GM20431 (cell line): ENCODE results near the gene WLS.

Experiments used
- in situ Hi-C: fragments of 300-500 bp; cut with MseI, MboI; formaldehyde crosslinking; loops from one replicate; pipeline ENCODE4 v1.15.0; 2020; ENCODE audit warnings: low sequenced_read_pairs; ENCODE audit not compliant: unreplicated experiment

Gene WLS

GRCh38 chr1:68204977-68205630 lies 27.2 kb downstream of the WLS start:
- in situ Hi-C loops, result no loop called here

DNA sequence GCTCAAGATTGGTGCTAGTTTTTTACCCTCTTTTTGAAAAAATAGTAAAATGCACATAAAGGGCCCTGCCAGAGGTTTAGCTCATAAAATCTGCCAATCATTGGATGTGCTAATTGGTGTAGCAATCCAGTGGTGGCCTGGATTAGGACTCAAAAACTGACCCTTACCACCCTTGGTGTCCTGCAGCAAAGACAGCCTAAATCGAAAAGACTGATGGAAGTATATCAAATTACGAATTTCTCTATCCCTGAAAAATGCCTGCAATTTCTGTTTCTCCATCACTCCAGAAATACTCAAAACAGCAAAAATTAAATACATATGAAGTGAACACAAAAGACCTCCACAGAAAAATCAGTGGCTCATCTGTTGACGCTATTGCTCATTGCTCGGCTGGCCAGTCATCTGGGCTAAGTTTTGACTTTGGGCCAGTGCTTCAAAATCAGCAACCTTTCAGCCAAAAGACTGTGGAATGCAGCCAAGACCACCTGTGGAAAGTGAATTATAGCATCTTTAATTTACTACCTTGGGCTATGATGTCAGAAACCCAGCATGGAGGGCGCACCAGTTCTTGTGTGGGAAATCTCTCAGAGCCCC lies 30.0 kb downstream of the WLS start:
- in situ Hi-C loops, result no loop called here

- in situ Hi-C loops, result no loop called here
Measured at GRCh38 chr1:68201546-68202238, 30.6 kb downstream of the WLS start.

GRCh38 chr1:68199603-68200002 lies 32.7 kb downstream of the WLS start:
- in situ Hi-C loops, result no loop called here

- in situ Hi-C loops, result no loop called here
Measured at GRCh38 chr1:68198752-68199151, 33.6 kb downstream of the WLS start.

DNA sequence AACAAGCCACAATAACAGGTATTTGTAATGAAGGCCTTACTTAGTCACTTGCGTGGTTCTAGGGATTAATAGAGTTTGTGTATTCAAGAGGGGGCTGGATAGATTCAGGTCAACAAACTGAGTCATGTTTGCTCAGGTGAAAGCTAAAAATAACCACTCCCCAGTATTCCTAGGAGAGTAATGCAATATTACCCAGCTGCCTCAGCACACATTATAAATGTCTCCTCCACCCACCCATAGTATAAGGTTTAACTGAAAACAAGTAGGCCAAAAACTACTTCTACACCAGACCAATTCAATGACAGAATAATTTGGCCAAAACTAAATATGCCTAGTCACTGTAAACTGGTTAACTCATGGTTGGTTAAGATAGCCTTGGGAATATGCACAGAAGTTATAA lies 34.4 kb downstream of the WLS start:
- in situ Hi-C loops, result no loop called here

GRCh38 chr1:68197461-68197860 lies 34.9 kb downstream of the WLS start:
- in situ Hi-C loops, result no loop called here

DNA sequence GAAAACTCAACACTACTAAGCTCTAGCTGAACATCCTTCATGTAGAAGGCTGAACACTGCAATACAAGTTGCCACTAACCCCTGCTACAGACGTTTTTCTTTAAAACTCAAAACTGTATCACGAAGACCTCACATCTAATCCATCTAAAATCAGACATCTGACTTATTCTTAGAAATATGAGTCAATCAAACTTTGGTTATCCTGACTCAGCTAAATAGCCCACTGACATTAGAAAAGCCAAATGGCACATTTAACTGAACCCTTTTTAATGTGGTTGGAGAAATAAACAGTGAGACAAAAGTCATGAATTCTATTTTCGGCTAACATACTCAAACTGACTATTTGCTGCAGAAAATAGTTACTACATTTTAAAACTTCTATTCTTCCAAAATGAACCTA lies 35.6 kb downstream of the WLS start:
- in situ Hi-C loops, result no loop called here

GRCh38 chr1:68191717-68192116 lies 40.6 kb downstream of the WLS start:
- in situ Hi-C loops, result no loop called here

GRCh38 chr1:68188644-68189340 lies 43.5 kb downstream of the WLS start:
- in situ Hi-C loops, result no loop called here

GRCh38 chr1:68188060-68188538 lies 44.2 kb downstream of the WLS start:
- in situ Hi-C loops, result no loop called here

- in situ Hi-C loops, result no loop called here
Measured at GRCh38 chr1:68185743-68186142, 46.6 kb downstream of the WLS start.

DNA sequence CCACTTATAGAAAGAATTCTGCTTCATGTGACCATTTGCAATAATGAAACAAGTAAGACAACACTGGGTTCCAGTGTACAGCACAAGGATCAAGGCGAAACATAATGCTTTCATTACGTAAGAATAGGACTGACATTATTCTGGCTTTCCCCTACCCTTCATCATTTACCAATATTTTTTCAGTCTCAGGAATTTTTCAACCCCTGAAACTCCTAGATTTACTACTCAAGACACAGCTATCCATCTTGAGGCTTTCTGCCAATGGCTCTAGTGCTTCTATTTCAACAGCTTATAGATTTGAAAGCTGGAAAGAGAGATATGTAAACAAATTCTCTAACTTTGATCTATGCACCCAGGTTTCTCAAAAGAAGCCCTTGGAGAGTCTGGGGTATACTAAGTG lies 48.4 kb downstream of the WLS start:
- in situ Hi-C loops, result no loop called here

DNA sequence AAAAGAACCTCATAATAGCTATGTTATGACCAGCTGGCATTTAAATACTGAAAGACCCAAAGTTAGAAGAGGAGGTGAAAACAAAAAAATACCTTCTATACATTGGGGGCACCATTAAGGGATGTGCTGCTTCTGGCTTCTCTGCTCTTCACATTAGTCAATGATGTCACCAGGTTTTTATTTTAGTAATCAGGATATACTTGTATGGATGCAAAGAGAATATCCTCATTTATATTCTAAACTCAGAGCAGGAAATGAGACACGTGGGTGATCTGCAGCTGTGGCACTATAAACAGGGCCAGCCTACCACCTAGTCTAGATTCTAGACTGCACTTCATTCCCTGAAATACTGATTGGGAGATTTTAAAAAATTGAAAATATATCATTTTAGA lies 51.2 kb downstream of the WLS start:
- in situ Hi-C loops, result no loop called here

DNA sequence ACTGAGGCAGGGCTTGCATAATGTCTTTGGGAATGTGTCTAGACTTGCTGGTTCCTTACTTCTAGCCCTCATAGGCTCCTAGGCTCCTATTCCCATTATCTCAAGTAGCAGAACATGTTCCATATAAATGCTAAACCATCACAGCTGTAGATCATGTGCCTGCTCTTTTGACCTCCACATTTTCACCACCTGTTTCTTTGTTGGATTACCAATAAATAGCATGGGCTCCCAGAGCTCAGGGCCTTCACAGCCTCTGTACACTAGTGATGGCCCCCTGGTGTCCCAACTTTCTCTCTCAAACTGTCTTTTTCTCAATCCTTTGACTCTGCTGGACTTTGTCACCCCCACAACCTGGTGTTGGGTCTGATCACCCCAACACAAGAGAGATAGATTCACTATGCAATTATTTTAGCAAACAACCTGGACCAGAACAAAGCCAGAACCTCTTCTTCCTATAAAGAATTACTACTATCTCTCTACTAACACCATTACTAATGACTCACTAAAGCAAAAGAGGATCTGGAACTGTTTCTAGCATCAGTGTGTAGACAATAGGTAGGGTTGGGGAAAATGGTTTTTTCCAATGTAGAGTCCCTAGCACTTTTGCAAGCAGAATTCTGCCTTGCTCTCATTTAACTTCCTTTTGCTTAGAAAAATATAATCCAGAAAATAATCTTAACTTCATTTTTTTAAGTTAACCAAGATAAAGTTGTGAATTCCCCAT lies 51.7 kb downstream of the WLS start:
- in situ Hi-C loops, result no loop called here

DNA sequence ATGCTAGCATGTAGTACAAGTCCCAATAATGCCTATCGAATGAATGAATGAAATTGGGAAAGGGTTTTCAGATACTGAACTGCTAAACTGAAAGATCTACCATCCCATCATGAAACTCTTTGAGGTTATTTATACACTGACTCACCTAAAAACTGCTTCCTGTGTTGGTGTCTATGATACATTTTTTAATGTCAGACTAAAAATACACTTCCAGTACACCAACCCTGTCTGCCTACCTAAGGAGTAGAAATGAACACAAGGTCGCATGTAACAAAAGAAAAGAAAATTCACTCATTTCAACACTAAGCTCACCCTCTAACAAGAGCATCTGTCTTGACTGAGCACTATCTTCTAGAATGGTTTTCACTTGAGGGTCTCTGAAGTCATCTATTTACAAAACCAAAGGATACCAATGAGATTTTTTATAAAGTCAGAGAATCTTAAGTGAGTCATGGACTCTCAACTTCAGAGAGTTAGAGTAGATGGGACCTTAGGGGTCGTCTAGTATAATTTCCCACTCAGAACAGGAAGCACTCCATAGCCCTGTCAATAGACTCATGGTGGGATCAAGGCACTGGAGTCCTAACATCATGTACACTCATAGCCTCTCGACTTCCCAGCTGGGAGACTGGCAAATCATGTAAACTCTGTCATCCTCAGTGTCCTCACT lies 53.4 kb downstream of the WLS start:
- in situ Hi-C loops, result no loop called here

- in situ Hi-C loops, result no loop called here
Measured at GRCh38 chr1:68175621-68176398, 56.5 kb downstream of the WLS start.

DNA sequence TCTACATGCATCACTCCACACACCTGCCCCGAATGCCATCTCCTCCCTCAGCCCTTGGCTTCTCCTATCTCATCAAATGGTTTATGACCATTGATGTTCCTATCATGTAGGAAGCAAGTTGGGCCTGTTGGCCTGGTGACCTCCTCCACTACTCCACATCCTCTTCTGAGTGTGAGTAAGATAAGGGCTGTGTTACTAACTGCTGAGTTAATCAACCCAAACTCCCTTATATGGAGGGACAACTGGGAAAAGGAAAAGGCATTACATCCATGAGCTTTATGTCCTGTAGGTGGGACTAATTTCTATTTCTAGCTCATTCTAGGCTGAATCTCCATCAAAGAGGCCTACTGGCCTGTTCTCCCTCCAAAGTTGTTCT lies 57.6 kb downstream of the WLS start:
- in situ Hi-C loops, result no loop called here
